ENCODE results near the gene TMEM40.
"Not testable (repeated sequence)": the region's sequence is repeated elsewhere in the genome, so short reads cannot be mapped to it uniquely, and the experiment has no call there.

TMEM40 gene

DNA sequence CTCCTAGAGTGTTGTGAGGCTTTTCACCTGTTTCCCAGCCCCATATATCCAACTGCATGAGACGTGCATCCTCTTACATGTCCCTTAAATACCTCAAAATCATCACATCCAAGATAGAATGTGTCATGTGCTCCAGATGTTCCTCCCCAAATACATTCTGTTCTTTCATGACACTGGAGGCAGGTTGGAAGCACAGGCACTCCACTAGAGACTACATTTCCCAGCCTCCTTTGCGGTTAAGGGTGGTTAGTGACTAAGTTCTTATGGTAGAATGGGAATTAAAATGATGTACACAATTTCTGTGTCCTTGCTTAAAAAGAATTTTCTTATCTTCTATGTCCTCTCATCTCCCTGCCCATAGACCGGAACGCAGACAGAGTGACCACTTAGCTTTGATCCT is 34.3 kb downstream of the TMEM40 start:
- H3K27me3 ChIP-seq (ENCODE audit: control insufficient read depth in 5 of 5, insufficient read depth in 4 of 5, low read length in 5 of 5), result no peaks in the 10 kb centered on the region
- no peaks in the 10 kb centered on the region for H3K36me3 ChIP-seq (ENCODE audit: control insufficient read depth in 5 of 5, insufficient read depth in 5 of 5, low read length in 5 of 5)
- H3K4me1 ChIP-seq (ENCODE audit: control insufficient read depth in 5 of 5, insufficient read depth in 5 of 5, low read length in 5 of 5), result peaks cover 0 to 16% (median 2%) of the 10 kb centered on the region in 5 donors
- no peak overlapping the region for H3K9ac ChIP-seq (ENCODE audit: low read length in 5 of 5)
- no peak overlapping the region for H3K4me3 ChIP-seq (ENCODE audit: low read depth in 1 of 5, low read length in 5 of 5)
- H3K27ac ChIP-seq (ENCODE audit: low read depth, low read length), result no peak overlapping the region
- no peaks in the 10 kb centered on the region for H3K9me3 ChIP-seq (ENCODE audit: control insufficient read depth in 5 of 5, low read length in 5 of 5)

DNA sequence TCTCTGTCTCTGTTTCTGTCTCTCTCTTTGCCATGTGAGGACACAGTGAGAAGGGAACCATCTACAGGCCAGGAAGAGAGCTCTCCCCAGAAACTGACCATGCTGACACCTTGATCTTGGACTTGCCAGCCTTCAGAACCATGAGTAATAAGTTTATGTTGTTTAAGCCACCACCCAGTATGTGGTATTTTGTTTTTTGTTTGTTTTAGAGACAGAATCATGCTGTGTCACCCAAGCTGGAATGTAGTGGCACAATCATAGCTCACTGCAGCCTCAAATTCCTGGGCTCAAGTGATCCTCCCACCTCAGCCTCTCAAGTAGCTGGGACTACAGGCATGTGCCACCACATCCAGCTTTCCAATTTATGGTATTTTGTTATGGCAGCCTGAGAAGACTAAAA is 35.7 kb downstream of the TMEM40 start:
- H3K27ac ChIP-seq (ENCODE audit: low read depth, low read length); H3K36me3 ChIP-seq (ENCODE audit: control insufficient read depth in 5 of 5, insufficient read depth in 5 of 5, low read length in 5 of 5); H3K9me3 ChIP-seq (ENCODE audit: control insufficient read depth in 5 of 5, low read length in 5 of 5); H3K9ac ChIP-seq (ENCODE audit: low read length in 5 of 5); H3K4me3 ChIP-seq (ENCODE audit: low read depth in 1 of 5, low read length in 5 of 5); H3K27me3 ChIP-seq (ENCODE audit: control insufficient read depth in 5 of 5, insufficient read depth in 4 of 5, low read length in 5 of 5): not testable (repeated sequence)
- H3K4me1 ChIP-seq (ENCODE audit: control insufficient read depth in 5 of 5, insufficient read depth in 5 of 5, low read length in 5 of 5), result peaks cover 0 to 16% (median 5%) of the 10 kb centered on the region in 5 donors

DNA sequence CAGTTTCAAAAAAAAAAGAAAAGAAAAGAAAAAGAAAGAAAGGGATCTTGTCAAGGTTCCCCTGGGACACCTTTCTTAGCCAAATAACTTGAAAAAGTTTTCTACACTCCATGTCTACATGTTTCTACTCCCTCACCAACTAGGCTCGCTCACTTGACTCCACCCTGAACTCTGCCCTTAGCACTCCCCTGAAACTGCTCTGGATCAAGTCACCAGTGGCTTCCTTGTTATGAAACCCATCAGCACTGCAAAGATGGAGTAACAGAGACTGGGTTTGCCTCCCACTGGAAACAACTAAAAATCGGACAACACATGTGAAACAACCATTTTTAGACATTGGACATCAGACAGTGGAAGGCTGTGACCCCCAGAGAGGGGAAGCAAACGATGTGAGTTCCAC is 36.8 kb downstream of the TMEM40 start:
- Histone ChIP-seq H3K4me1 (ENCODE audit: control insufficient read depth in 5 of 5, insufficient read depth in 5 of 5, low read length in 5 of 5) (peaks cover 0 to 10% (median 5%) of the 10 kb centered on the region in 5 donors), H3K27ac (ENCODE audit: low read depth, low read length) (no peak overlapping the region), H3K9ac (ENCODE audit: low read length in 5 of 5) (no peak overlapping the region), H3K27me3 (ENCODE audit: control insufficient read depth in 5 of 5, insufficient read depth in 4 of 5, low read length in 5 of 5) (no peaks in the 10 kb centered on the region), H3K36me3 (ENCODE audit: control insufficient read depth in 5 of 5, insufficient read depth in 5 of 5, low read length in 5 of 5) (no peaks in the 10 kb centered on the region), H3K9me3 (ENCODE audit: control insufficient read depth in 5 of 5, low read length in 5 of 5) (no peaks in the 10 kb centered on the region), H3K4me3 (ENCODE audit: low read depth in 1 of 5, low read length in 5 of 5) (no peak overlapping the region)

DNA sequence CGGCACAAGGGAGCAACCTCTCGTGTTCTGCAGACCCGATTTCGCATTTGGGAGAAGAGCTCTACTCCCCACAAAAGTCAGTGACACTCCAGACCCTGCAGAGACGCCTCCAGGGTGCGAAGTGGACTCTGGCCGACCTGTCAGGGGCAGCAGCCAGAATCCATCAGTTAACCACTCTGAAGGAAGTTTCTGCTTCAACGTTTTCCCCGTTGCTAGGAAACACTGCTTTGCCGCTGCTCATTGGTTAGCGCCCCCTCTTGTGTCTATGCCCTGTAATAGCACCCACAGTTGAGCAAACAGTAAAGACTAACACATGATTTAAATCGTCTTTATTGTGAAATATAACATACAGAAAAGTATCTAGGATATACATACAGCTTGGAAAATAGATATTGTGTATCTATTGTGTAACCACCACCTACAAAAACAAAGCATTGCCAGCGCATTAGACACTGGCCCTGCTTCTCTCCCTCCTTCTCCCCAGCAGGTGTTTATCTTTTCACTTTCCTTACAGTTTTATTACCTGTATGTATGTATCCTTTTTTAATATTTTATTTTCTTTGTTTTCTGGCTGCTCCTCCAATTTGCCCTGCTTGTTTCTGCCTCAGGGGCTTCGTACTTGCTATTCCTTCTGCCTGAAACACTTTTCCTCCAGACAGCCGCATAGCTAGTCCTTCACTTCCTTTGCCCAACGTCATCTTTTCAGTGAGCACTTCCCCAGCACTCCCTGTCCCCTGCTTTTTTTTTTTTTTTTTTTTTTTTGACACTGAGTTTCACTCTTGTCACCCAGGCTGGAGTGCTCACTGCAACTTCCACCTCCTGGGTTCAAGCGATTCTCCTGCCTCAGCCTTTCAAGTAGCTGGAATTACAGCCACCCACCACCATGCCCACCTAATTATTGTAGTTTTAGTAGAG is 38.8 kb downstream of the TMEM40 start:
- Histone ChIP-seq H3K9ac (ENCODE audit: low read length in 5 of 5) (no peak overlapping the region), H3K4me1 (ENCODE audit: control insufficient read depth in 5 of 5, insufficient read depth in 5 of 5, low read length in 5 of 5) (peaks cover 0 to 10% (median 5%) of the 10 kb centered on the region in 5 donors), H3K4me3 (ENCODE audit: low read depth in 1 of 5, low read length in 5 of 5) (peak overlapping the region; percentile 47 to 63 (median 52)), H3K9me3 (ENCODE audit: control insufficient read depth in 5 of 5, low read length in 5 of 5) (no peaks in the 10 kb centered on the region), H3K27me3 (ENCODE audit: control insufficient read depth in 5 of 5, insufficient read depth in 4 of 5, low read length in 5 of 5) (no peaks in the 10 kb centered on the region), H3K27ac (ENCODE audit: low read depth, low read length) (no peak overlapping the region), H3K36me3 (ENCODE audit: control insufficient read depth in 5 of 5, insufficient read depth in 5 of 5, low read length in 5 of 5) (no peaks in the 10 kb centered on the region)

DNA sequence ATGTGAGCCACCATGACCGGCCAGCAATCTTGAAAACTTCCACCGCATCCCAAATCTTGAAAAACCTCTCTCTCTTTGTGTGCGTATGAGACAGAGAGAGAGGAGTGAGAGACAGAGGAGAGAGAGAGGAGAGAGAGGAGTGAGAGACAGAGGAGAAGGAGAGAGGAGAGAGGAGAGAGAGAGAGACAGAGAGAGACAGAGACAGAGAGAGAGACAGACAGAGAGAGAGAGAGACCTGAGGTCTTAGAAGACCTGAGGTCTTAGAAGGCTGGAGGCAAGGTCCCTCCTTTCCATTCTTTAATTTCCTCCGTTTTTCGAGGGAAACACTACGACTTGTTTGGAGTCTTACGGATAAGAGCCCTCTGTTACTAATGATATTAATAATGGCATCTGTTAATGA is 39.5 kb downstream of the TMEM40 start:
- Histone ChIP-seq H3K27me3 (ENCODE audit: control insufficient read depth in 5 of 5, insufficient read depth in 4 of 5, low read length in 5 of 5) (no peaks in the 10 kb centered on the region), H3K4me3 (ENCODE audit: low read depth in 1 of 5, low read length in 5 of 5) (peak overlapping the region; percentile 47 to 63 (median 52)), H3K9ac (ENCODE audit: low read length in 5 of 5) (no peak overlapping the region), H3K36me3 (ENCODE audit: control insufficient read depth in 5 of 5, insufficient read depth in 5 of 5, low read length in 5 of 5) (no peaks in the 10 kb centered on the region), H3K4me1 (ENCODE audit: control insufficient read depth in 5 of 5, insufficient read depth in 5 of 5, low read length in 5 of 5) (peaks cover 0 to 10% (median 5%) of the 10 kb centered on the region in 5 donors), H3K27ac (ENCODE audit: low read depth, low read length) (no peak overlapping the region), H3K9me3 (ENCODE audit: control insufficient read depth in 5 of 5, low read length in 5 of 5) (no peaks in the 10 kb centered on the region)

DNA sequence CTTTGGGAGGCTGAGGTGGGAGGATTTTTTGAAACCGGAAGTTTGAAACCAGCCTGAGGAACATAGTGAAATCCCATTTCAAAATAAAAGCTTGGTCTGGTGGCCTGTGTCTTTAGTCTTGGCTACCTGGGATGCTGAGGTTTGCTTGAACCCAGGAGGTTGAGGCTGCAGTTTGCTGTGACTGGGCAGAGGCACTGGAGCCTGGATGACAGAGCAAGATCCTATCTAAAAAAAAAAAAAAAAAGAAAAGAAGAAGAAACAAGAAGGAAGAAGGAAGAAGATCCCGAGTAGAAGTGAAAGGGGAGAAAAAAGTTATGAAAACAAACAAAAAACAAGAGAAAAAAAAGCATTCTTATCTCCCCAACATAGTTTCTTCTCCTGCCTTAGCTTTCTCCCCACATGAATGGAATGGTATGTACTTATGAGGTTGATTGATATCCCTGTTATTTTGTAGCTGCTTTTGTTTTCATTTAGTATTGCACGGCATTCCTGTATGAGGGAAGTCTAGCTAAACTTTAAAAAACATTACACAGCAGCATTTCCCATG is 42.4 kb downstream of the TMEM40 start:
- no peak overlapping the region for H3K9ac ChIP-seq (ENCODE audit: low read length in 5 of 5)
- H3K27me3 ChIP-seq (ENCODE audit: control insufficient read depth in 5 of 5, insufficient read depth in 4 of 5, low read length in 5 of 5), result no peaks in the 10 kb centered on the region
- H3K36me3 ChIP-seq (ENCODE audit: control insufficient read depth in 5 of 5, insufficient read depth in 5 of 5, low read length in 5 of 5), result no peaks in the 10 kb centered on the region
- no peaks in the 10 kb centered on the region for H3K9me3 ChIP-seq (ENCODE audit: control insufficient read depth in 5 of 5, low read length in 5 of 5)
- H3K4me3 ChIP-seq (ENCODE audit: low read depth in 1 of 5, low read length in 5 of 5), result no peak overlapping the region
- peaks cover 0 to 10% (median 5%) of the 10 kb centered on the region in 5 donors for H3K4me1 ChIP-seq (ENCODE audit: control insufficient read depth in 5 of 5, insufficient read depth in 5 of 5, low read length in 5 of 5)
- H3K27ac ChIP-seq (ENCODE audit: low read depth, low read length), result no peak overlapping the region

DNA sequence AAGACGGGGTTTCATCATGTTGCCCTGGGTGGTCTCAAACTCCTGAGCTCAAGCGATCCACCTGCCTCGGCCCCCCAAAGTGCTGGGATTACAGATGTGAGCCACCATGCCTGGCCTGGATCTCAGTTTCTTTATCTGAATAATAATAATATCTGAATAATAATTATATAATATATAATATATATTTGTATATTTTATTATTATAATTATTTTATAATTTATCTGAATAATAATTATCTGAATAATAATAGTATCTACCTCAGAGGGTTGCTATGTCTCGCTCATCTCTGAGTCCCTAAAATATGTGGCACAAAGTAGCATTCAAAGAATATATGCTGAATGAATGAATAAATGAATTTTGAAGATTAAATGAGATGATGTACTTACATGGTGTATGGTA is 44.8 kb downstream of the TMEM40 start:
- Histone ChIP-seq H3K9me3 (ENCODE audit: control insufficient read depth in 5 of 5, low read length in 5 of 5) (no peaks in the 10 kb centered on the region), H3K36me3 (ENCODE audit: control insufficient read depth in 5 of 5, insufficient read depth in 5 of 5, low read length in 5 of 5) (no peaks in the 10 kb centered on the region), H3K27me3 (ENCODE audit: control insufficient read depth in 5 of 5, insufficient read depth in 4 of 5, low read length in 5 of 5) (no peaks in the 10 kb centered on the region), H3K4me3 (ENCODE audit: low read depth in 1 of 5, low read length in 5 of 5) (no peak overlapping the region), H3K9ac (ENCODE audit: low read length in 5 of 5) (no peak overlapping the region), H3K4me1 (ENCODE audit: control insufficient read depth in 5 of 5, insufficient read depth in 5 of 5, low read length in 5 of 5) (no peaks in the 10 kb centered on the region), H3K27ac (ENCODE audit: low read depth, low read length) (no peak overlapping the region)

DNA sequence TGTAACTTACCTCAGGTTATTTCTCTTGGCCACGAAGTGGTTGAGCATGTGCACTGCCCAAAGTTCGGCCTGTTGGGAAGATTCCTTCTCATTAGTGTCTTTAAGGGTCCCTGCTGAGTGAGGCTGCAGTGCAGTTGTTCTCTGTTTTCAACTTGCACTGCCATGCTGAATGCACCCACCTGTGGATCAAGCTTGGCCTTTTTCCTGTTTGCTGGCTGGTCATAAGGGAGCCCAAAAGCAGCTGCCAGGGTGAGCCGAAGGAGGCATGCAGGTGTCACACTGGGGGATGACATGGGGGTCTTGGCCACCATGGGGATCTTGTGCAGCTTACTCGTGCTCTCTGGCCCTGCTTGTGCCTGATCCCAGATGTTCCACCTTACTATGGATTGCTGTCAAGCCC is 49.0 kb downstream of the TMEM40 start:
- Histone ChIP-seq H3K4me3 (ENCODE audit: low read depth in 1 of 5, low read length in 5 of 5) (no peak overlapping the region), H3K27me3 (ENCODE audit: control insufficient read depth in 5 of 5, insufficient read depth in 4 of 5, low read length in 5 of 5) (no peaks in the 10 kb centered on the region), H3K4me1 (ENCODE audit: control insufficient read depth in 5 of 5, insufficient read depth in 5 of 5, low read length in 5 of 5) (no peaks in the 10 kb centered on the region), H3K9me3 (ENCODE audit: control insufficient read depth in 5 of 5, low read length in 5 of 5) (no peaks in the 10 kb centered on the region), H3K27ac (ENCODE audit: low read depth, low read length) (no peak overlapping the region), H3K36me3 (ENCODE audit: control insufficient read depth in 5 of 5, insufficient read depth in 5 of 5, low read length in 5 of 5) (no peaks in the 10 kb centered on the region), H3K9ac (ENCODE audit: low read length in 5 of 5) (no peak overlapping the region)

DNA sequence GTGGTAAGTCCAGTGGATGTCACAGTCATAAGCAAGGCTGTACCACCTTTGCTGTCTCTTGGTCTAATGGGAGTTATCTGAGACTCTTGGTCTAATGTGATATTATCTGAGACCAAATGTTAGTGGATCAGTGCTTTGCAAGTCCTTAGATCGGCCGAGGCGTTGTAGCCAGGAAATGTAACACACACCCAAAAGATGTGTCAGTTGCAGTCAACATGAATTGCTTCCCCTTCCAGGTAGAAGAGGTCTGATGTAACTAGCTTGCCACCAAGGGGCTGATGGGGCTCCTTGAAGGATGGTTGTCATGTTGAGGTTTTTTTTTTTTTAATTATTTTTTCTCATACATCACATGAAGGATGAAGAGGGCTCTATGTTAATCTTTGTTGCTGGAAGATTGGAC is 49.7 kb downstream of the TMEM40 start:
- H3K27ac ChIP-seq (ENCODE audit: low read depth, low read length), result no peak overlapping the region
- no peak overlapping the region for H3K9ac ChIP-seq (ENCODE audit: low read length in 5 of 5)
- no peaks in the 10 kb centered on the region for H3K36me3 ChIP-seq (ENCODE audit: control insufficient read depth in 5 of 5, insufficient read depth in 5 of 5, low read length in 5 of 5)
- no peaks in the 10 kb centered on the region for H3K27me3 ChIP-seq (ENCODE audit: control insufficient read depth in 5 of 5, insufficient read depth in 4 of 5, low read length in 5 of 5)
- no peaks in the 10 kb centered on the region for H3K4me1 ChIP-seq (ENCODE audit: control insufficient read depth in 5 of 5, insufficient read depth in 5 of 5, low read length in 5 of 5)
- no peak overlapping the region for H3K4me3 ChIP-seq (ENCODE audit: low read depth in 1 of 5, low read length in 5 of 5)
- H3K9me3 ChIP-seq (ENCODE audit: control insufficient read depth in 5 of 5, low read length in 5 of 5), result no peaks in the 10 kb centered on the region

DNA sequence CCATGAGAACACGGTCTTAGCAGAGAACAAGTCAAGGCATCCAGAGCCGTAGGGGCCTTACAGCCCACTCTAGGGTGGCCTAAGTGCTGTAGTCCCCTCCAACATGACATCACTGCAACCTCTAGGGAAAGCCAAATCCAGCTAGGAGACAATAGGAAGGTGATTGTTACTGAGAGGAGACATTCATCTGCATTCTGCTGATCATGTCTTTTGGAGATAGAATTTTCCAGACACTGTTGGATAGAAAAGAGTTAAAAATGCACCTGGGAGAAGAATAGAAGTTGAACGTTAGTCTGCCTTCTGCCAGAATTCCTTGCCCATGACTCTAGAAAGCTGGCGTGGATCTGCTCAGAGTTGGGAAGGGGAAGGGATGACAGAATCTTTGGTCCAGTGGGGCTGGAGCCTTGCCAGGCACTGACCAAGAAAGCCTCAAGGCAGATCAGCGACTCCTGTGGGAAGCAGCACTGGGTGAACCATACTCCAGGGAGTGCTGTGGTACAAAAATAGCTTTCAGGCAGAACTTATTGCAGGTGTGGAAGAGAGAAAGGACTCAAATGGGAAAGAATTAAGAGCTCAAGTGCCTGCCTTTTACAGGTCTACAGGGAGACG is 50.4 kb downstream of the TMEM40 start:
- no peak overlapping the region for H3K4me3 ChIP-seq (ENCODE audit: low read depth in 1 of 5, low read length in 5 of 5)
- H3K9me3 ChIP-seq (ENCODE audit: control insufficient read depth in 5 of 5, low read length in 5 of 5), result no peaks in the 10 kb centered on the region
- H3K27ac ChIP-seq (ENCODE audit: low read depth, low read length), result no peak overlapping the region
- H3K4me1 ChIP-seq (ENCODE audit: control insufficient read depth in 5 of 5, insufficient read depth in 5 of 5, low read length in 5 of 5), result no peaks in the 10 kb centered on the region
- no peaks in the 10 kb centered on the region for H3K36me3 ChIP-seq (ENCODE audit: control insufficient read depth in 5 of 5, insufficient read depth in 5 of 5, low read length in 5 of 5)
- no peak overlapping the region for H3K9ac ChIP-seq (ENCODE audit: low read length in 5 of 5)
- H3K27me3 ChIP-seq (ENCODE audit: control insufficient read depth in 5 of 5, insufficient read depth in 4 of 5, low read length in 5 of 5), result no peaks in the 10 kb centered on the region
